ENCODE measurements around the gene CLK1. TPM values are rescaled to one million over a fixed set of nuclear protein-coding genes. Genes with fewer than 3 reads are reported as not detected.
"Not testable (repeated sequence)": the region's sequence is repeated elsewhere in the genome, so short reads cannot be mapped to it uniquely, and the experiment has no call there.

The CLK1 gene
- total RNA-seq, 2 donors from 2014 or later = 126 to 131 TPM

DNA sequence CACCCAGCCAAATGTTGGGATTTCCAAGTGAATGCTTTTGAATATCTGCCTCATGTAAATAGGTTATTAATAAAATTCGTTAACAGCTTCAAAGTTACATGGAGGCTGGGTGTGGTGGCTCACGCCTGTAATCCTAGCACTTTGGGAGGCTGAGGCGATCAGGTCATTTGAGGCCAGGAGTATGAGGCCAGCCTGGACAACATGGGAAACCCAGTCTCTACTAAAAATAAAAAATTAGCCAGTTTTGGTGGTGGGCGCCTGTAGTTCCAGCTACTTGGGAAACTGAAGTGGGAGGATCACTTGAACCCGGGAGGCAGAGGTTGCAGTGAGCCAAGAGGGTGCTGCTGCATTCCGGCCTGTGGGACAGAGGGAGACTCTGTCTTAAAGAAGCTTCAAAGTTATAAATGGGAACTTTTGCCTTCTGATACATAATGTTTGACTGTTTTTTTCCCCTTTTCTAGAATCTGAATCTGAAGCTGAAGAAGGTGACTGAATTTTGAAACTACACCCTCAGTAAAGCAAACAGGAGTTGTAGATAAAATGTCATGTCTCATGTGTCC, 42.7 kb downstream of the CLK1 start:
- H3K27me3 ChIP-seq (replicated peaks; ENCODE audit: insufficient read depth) = no peaks in the 10 kb centered on the region
- H3K36me3 ChIP-seq = peaks cover 17 to 31% of the 10 kb centered on the region in 2 donors
- H3K4me1 ChIP-seq (replicated peaks) = no peaks in the 10 kb centered on the region
- no peak for DNase-seq (ENCODE audit: low spot score)
- H3K9me3 ChIP-seq = no peaks in the 10 kb centered on the region
- no peak overlapping the region for H3K4me3 ChIP-seq
- 89% methylated on average over 6 of the region's 6 CpGs for WGBS
- H3K27ac ChIP-seq = no peak overlapping the region
- TF ChIP-seq, protein P1, sequence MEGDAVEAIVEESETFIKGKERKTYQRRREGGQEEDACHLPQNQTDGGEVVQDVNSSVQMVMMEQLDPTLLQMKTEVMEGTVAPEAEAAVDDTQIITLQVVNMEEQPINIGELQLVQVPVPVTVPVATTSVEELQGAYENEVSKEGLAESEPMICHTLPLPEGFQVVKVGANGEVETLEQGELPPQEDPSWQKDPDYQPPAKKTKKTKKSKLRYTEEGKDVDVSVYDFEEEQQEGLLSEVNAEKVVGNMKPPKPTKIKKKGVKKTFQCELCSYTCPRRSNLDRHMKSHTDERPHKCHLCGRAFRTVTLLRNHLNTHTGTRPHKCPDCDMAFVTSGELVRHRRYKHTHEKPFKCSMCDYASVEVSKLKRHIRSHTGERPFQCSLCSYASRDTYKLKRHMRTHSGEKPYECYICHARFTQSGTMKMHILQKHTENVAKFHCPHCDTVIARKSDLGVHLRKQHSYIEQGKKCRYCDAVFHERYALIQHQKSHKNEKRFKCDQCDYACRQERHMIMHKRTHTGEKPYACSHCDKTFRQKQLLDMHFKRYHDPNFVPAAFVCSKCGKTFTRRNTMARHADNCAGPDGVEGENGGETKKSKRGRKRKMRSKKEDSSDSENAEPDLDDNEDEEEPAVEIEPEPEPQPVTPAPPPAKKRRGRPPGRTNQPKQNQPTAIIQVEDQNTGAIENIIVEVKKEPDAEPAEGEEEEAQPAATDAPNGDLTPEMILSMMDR (IDR thresholded peaks at IDR 0.05) = no peak
- TF ChIP-seq POLR2AphosphoS5 (IDR thresholded peaks at IDR 0.05) = no peak
- no peak for TF ChIP-seq POLR2A (IDR thresholded peaks at IDR 0.05)
- intact Hi-C loops (cut with DNase I) = no loop called here

DNA sequence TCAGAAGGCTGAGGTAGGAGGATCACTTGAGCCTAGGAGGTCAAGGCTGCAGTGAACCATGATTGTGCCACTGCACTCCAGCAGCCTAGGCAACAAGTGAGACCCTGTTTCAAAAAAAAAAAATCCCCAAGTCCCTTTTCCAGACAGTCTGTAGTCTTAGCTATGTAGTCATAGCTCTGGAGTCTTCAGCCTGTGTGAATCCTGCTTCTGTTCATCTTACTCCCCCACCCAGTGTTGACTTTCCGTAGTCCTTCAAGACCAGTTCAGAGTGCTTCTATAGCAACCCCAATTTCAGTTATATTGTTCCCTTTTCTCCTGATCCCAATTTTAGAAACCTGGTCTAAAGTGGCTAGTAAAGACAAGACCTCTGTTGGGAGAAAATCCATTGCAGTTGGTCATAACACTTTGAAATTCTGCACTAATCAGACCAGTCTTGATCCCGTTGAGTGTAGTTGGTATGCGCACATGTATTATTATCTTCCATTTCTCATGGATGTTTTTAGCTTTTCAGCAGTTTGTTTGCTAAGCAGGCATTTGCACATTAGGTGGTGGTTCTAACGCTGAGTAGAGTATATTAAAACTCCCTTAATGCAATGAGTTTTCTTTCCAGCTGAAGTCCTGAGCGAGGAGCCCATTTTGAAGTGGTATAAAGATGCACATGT, 43.8 kb downstream of the CLK1 start:
- TF ChIP-seq POLR2A (IDR thresholded peaks at IDR 0.05) = no peak
- TF ChIP-seq, protein P1 (IDR thresholded peaks at IDR 0.05) = no peak
- TF ChIP-seq POLR2AphosphoS5 (IDR thresholded peaks at IDR 0.05) = no peak
- peaks cover 17 to 38% of the 10 kb centered on the region in 2 donors for H3K36me3 ChIP-seq
- intact Hi-C loops (cut with DNase I) = no loop called here
- H3K27ac ChIP-seq = no peak overlapping the region
- DNase-seq (ENCODE audit: low spot score) = no peak
- no peaks in the 10 kb centered on the region for H3K27me3 ChIP-seq (replicated peaks; ENCODE audit: insufficient read depth)
- WGBS = 94% methylated on average over 5 of the region's 5 CpGs
- H3K4me3 ChIP-seq = no peak overlapping the region
- no peaks in the 10 kb centered on the region for H3K9me3 ChIP-seq
- no peaks in the 10 kb centered on the region for H3K4me1 ChIP-seq (replicated peaks)

DNA sequence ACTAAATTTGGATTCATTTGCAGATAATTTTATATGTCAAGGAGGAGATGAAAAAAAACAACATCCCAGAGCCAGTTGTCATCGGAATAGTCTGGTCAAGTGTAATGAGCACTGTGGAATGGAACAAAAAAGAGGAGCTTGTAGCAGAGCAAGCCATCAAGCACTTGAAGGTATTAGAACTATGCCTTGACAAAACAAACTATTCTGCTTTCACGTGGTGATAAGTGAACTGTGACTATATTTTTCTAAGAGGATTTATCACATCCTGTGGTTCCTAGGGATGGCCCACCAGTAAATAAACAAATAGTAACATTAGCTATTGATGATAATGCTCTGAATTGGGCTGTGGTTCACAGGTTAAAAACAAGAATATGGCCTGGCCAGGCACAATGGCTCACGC, 45.7 kb downstream of the CLK1 start:
- H3K9me3 ChIP-seq; H3K4me3 ChIP-seq; H3K27me3 ChIP-seq (replicated peaks; ENCODE audit: insufficient read depth); intact Hi-C loops (cut with DNase I); H3K4me1 ChIP-seq (replicated peaks); DNase-seq (ENCODE audit: low spot score); H3K27ac ChIP-seq: not testable (repeated sequence)
- WGBS = 83% methylated on average over 3 of the region's 3 CpGs
- H3K36me3 ChIP-seq = peaks cover 17 to 38% of the 10 kb centered on the region in 2 donors

DNA sequence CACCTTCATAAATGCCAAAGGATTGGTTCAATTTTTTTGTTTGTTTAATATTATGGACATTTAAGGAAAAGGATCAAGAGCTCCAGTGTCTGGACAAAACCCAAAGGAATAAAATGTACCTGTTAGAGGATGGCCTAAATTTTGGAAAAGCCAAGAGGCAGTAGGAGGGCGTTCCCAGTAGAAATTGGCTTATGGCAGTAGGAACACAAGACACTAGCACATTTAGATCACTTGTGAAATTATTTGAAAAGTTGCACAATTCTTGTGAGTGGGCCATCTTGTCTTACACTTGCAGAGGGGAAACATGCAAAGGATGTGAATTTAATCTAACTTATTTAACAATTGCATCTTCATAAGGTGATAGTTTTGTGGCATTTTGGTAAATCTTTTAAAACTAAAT, 49.5 kb downstream of the CLK1 start:
- intact Hi-C loops (cut with DNase I) = no loop called here
- H3K27ac ChIP-seq = peak overlapping the region in 1 of 2 donors; percentile 98

DNA sequence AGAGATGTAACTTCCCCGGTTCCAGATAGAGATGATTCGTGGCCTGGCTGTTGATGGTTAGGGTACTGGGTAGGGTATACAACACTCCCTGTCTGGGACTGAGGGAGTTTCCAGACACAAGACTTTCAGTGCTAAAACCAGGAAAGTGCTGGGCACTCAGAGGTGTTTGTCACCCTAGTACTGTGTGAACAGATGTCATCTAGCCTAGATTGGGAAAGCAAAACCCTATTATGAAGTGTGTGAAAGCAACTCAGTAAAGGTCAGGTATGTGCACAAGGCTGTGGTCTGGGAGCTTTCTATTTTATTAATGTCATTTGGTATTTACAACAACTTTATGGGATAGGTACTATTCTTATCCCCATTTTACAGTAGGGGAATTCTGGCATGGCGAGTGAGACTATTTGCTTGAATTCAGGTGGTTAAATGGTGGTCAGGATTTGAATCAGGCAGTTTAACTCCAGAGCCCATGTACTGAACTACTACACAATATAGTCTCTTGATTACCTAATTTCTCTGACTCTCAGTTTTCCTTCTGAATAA, 50.1 kb downstream of the CLK1 start:
- H3K4me3 ChIP-seq = no peak overlapping the region

More for the DNA sequence above, 49.5 kb downstream of the CLK1 start:
- Histone ChIP-seq H3K36me3 (peaks cover 10 to 19% of the 10 kb centered on the region in 2 donors), H3K4me3 (no peak overlapping the region), H3K9me3 (no peaks in the 10 kb centered on the region), H3K4me1 (replicated peaks) (peaks cover 7% of the 10 kb centered on the region), H3K27me3 (replicated peaks; ENCODE audit: insufficient read depth) (no peaks in the 10 kb centered on the region)
- TF ChIP-seq, protein P1 (IDR thresholded peaks at IDR 0.05) = no peak
- no peak for TF ChIP-seq POLR2A (IDR thresholded peaks at IDR 0.05)
- TF ChIP-seq POLR2AphosphoS5 (IDR thresholded peaks at IDR 0.05) = no peak
- DNase-seq (ENCODE audit: low spot score) = no peak
- WGBS = 77% methylated on average over 1 of the region's 1 CpG

More for the DNA sequence above, 50.1 kb downstream of the CLK1 start:
- Histone ChIP-seq H3K4me1 (replicated peaks) (peaks cover 8% of the 10 kb centered on the region), H3K36me3 (peaks cover 9 to 19% of the 10 kb centered on the region in 2 donors), H3K9me3 (no peaks in the 10 kb centered on the region), H3K27ac (peak overlapping the region; percentile 27 to 98), H3K27me3 (replicated peaks; ENCODE audit: insufficient read depth) (no peaks in the 10 kb centered on the region)
- whole genome bisulfite sequencing = 37% methylated on average over 3 of the region's 3 CpGs
- intact Hi-C loops (cut with DNase I) = no loop called here
- no peak for TF ChIP-seq POLR2A (IDR thresholded peaks at IDR 0.05)
- TF ChIP-seq, protein P1 (IDR thresholded peaks at IDR 0.05) = no peak
- TF ChIP-seq POLR2AphosphoS5 (IDR thresholded peaks at IDR 0.05) = no peak
- no peak for DNase-seq (ENCODE audit: low spot score)

Data from prostate gland (tissue), 2 donors.